Activated T-cell treated with anti-CD3 and anti-CD28 coated beads for 48 hours (primary cell): ENCODE data around the gene ATP6V1B1.
"Not testable (repeated sequence)": the region's sequence is repeated elsewhere in the genome, so short reads cannot be mapped to it uniquely, and the experiment has no call there.

Experiments
- DNase-seq: peaks from one replicate; pipeline ENCODE4 v3.0.0-alpha.2; 2020; ENCODE audit warnings: low read depth

ATP6V1B1 gene

GRCh38 chr2:70990216-70990615 lies 54.5 kb downstream of the ATP6V1B1 start:
- no peak for DNase-seq

- DNase-seq = no peak
Measured at GRCh38 chr2:70991142-70991541, 55.4 kb downstream of the ATP6V1B1 start.

GRCh38 chr2:70991742-70992141 lies 56.0 kb downstream of the ATP6V1B1 start:
- DNase-seq = no peak

- no peak for DNase-seq
Measured at GRCh38 chr2:70992945-70993853, 57.5 kb downstream of the ATP6V1B1 start.

- DNase-seq = peak; percentile 65
Measured at GRCh38 chr2:70994009-70994698, 58.5 kb downstream of the ATP6V1B1 start.

GRCh38 chr2:70994699-70995425 lies 59.2 kb downstream of the ATP6V1B1 start, which contains the start of gene TEX261:
TSS of gene TEX261 (minus strand) at chr2:70994873. CDS start at chr2:70994757, 116 bp downstream.
- peak; percentile 95 for DNase-seq

GRCh38 chr2:70995426-70995729 lies 59.7 kb downstream of the ATP6V1B1 start:
- DNase-seq = no peak

- DNase-seq = not testable (repeated sequence)
Measured at GRCh38 chr2:70998885-70999284, 63.2 kb downstream of the ATP6V1B1 start.

- DNase-seq = no peak
Measured at GRCh38 chr2:70999362-70999761, 63.7 kb downstream of the ATP6V1B1 start.

- DNase-seq = not testable (repeated sequence)
Measured at GRCh38 chr2:70999931-71000330, 64.2 kb downstream of the ATP6V1B1 start.

- peak; percentile 76 for DNase-seq
Measured at GRCh38 chr2:71000780-71001591, 65.3 kb downstream of the ATP6V1B1 start.

- DNase-seq = no peak
Measured at GRCh38 chr2:71001592-71001927, 65.9 kb downstream of the ATP6V1B1 start.

GRCh38 chr2:71001981-71002570 lies 66.4 kb downstream of the ATP6V1B1 start:
- DNase-seq = no peak

GRCh38 chr2:71003396-71003795 lies 67.7 kb downstream of the ATP6V1B1 start:
- no peak for DNase-seq

GRCh38 chr2:71003966-71004755 lies 68.5 kb downstream of the ATP6V1B1 start:
- no peak for DNase-seq

GRCh38 chr2:71004857-71005256 lies 69.2 kb downstream of the ATP6V1B1 start:
- DNase-seq = no peak

- DNase-seq = no peak
Measured at GRCh38 chr2:71005271-71006202, 69.8 kb downstream of the ATP6V1B1 start.

GRCh38 chr2:71006323-71006722 lies 70.6 kb downstream of the ATP6V1B1 start:
- DNase-seq = no peak
